Ovary (tissue), 3 donors: ENCODE results near the gene LMNTD2.

Experiments used
- EP300 ChIP-seq: sonication (generic); formaldehyde crosslinking; IDR thresholded peaks from one replicate; pipeline ENCODE4 v1.6.1; 2017; ENCODE audit warnings: antibody characterized with exemption
- POLR2A ChIP-seq: fragments of 450-650 bp; IDR thresholded peaks from one replicate; pipeline ENCODE4 v1.6.1; 2017; ENCODE audit warnings: antibody characterized with exemption, mild to moderate bottlenecking, moderate library complexity
- TF ChIP-seq, protein P1 (sequence below), 3 donors: fragments of 450-650 bp in 2 of 3; fragments of 200-600 bp in 1 of 3; IDR thresholded peaks; one replicate each; pipeline versions ENCODE4 v1.5.1 to v1.8.0; 2016 to 2022; ENCODE audit warnings: antibody characterized with exemption in 3 of 3, mild to moderate bottlenecking in 1 of 3
- donor health status: DM: no; HTN: no; CAD: no.

DNA sequence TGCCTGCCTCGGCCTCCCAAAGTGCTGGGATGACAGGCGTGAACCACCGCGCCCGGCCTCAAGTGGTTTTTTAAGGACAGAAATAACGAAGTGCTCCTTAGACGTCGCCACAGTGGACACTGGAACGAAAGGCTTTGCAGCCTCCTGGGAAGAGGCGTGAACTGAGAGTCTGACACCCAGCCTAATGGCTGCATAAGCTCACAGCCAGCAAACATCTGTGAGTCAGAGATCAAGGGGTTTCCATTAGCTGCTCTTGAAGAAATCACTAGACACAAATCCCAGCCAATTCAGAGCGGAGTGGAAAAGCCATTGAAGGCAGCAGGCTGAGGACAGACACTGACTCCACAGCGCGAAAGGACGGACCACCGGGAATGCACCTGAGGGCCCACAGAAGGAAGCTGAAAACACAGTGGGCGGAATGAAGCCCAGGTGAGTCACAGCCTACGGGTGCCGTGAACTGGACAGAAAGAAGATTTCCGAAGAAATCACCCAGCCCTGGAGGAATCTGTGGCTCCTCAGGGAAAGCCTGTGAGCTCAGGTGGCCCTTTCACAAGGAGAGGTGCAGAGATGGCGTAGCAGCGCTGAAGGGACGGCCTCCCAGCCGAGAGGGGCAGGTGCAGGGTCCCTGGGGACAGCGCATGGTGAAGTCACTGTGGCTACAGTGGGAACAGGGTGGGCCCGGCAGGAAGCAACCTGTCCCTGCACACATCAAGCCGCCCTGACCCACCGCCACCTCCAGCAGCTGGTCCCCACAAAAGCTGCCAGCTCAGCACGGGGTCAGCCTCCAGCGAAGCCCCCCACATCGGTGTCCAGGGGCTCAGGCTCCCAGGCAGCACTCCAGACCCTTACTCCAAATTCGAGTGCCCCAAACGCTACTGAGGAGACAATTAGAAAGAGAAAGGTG, 11.6 kb downstream of the LMNTD2 start:
- TF ChIP-seq POLR2A, result no peak
- TF ChIP-seq, protein P1, sequence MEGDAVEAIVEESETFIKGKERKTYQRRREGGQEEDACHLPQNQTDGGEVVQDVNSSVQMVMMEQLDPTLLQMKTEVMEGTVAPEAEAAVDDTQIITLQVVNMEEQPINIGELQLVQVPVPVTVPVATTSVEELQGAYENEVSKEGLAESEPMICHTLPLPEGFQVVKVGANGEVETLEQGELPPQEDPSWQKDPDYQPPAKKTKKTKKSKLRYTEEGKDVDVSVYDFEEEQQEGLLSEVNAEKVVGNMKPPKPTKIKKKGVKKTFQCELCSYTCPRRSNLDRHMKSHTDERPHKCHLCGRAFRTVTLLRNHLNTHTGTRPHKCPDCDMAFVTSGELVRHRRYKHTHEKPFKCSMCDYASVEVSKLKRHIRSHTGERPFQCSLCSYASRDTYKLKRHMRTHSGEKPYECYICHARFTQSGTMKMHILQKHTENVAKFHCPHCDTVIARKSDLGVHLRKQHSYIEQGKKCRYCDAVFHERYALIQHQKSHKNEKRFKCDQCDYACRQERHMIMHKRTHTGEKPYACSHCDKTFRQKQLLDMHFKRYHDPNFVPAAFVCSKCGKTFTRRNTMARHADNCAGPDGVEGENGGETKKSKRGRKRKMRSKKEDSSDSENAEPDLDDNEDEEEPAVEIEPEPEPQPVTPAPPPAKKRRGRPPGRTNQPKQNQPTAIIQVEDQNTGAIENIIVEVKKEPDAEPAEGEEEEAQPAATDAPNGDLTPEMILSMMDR (IDR thresholded peaks at IDR 0.05), result no peak
- no peak for TF ChIP-seq EP300
